Measurements from ENCODE around the gene SEC14L2.

SEC14L2 gene

GRCh38 chr22:30423301-30423958 is 26.6 kb downstream of the SEC14L2 start:
- peaks cover 10% of the 10 kb centered on the region; the same call in 1 of the 2 replicates for H3K4me1 ChIP-seq (ENCODE audit: insufficient read depth, low read length)
- peak overlapping the region; percentile 7 for H3K27ac ChIP-seq (ENCODE audit: low read length)
- H3K27me3 ChIP-seq (ENCODE audit: insufficient read depth, low read length) = no peaks in the 10 kb centered on the region
- peak overlapping the region; percentile 80; the same call in 1 of the 2 replicates for H3K9ac ChIP-seq (ENCODE audit: low read depth, low read length)
- H3K4me3 ChIP-seq (ENCODE audit: low read length) = peak overlapping the region; percentile 78
- H3K36me3 ChIP-seq (ENCODE audit: insufficient read depth, low read depth, low read length) = peaks cover 32% of the 10 kb centered on the region
- no peaks in the 10 kb centered on the region for H3K9me3 ChIP-seq (ENCODE audit: insufficient read depth, low read depth, low read length)

GRCh38 chr22:30423959-30424533 is 27.2 kb downstream of the SEC14L2 start:
- H3K9ac ChIP-seq (ENCODE audit: low read depth, low read length) = peak overlapping the region; percentile 80
- no peaks in the 10 kb centered on the region for H3K27me3 ChIP-seq (ENCODE audit: insufficient read depth, low read length)
- peaks cover 10% of the 10 kb centered on the region; the same call in 1 of the 2 replicates for H3K4me1 ChIP-seq (ENCODE audit: insufficient read depth, low read length)
- peak overlapping the region; percentile 78 for H3K4me3 ChIP-seq (ENCODE audit: low read length)
- no peaks in the 10 kb centered on the region for H3K9me3 ChIP-seq (ENCODE audit: insufficient read depth, low read depth, low read length)
- H3K36me3 ChIP-seq (ENCODE audit: insufficient read depth, low read depth, low read length) = peaks cover 35% of the 10 kb centered on the region
- no peak overlapping the region for H3K27ac ChIP-seq (ENCODE audit: low read length)

GRCh38 chr22:30424534-30425326 is 27.9 kb downstream of the SEC14L2 start:
- H3K27ac ChIP-seq (ENCODE audit: low read length) = no peak overlapping the region
- H3K4me1 ChIP-seq (ENCODE audit: insufficient read depth, low read length) = peaks cover 10% of the 10 kb centered on the region; the same call in 1 of the 2 replicates
- peak overlapping the region; percentile 78 for H3K4me3 ChIP-seq (ENCODE audit: low read length)
- H3K9me3 ChIP-seq (ENCODE audit: insufficient read depth, low read depth, low read length) = no peaks in the 10 kb centered on the region
- no peaks in the 10 kb centered on the region for H3K27me3 ChIP-seq (ENCODE audit: insufficient read depth, low read length)
- peak overlapping the region; percentile 68 for H3K9ac ChIP-seq (ENCODE audit: low read depth, low read length)
- H3K36me3 ChIP-seq (ENCODE audit: insufficient read depth, low read depth, low read length) = peaks cover 35% of the 10 kb centered on the region

GRCh38 chr22:30425327-30425615 is 28.5 kb downstream of the SEC14L2 start:
- Histone ChIP-seq H3K27me3 (ENCODE audit: insufficient read depth, low read length) (no peaks in the 10 kb centered on the region), H3K4me1 (ENCODE audit: insufficient read depth, low read length) (peaks cover 15% of the 10 kb centered on the region; the same call in 1 of the 2 replicates), H3K9me3 (ENCODE audit: insufficient read depth, low read depth, low read length) (no peaks in the 10 kb centered on the region), H3K4me3 (ENCODE audit: low read length) (peak overlapping the region; percentile 78), H3K36me3 (ENCODE audit: insufficient read depth, low read depth, low read length) (peaks cover 33% of the 10 kb centered on the region), H3K27ac (ENCODE audit: low read length) (no peak overlapping the region), H3K9ac (ENCODE audit: low read depth, low read length) (peak overlapping the region; percentile 79; the same call in 1 of the 2 replicates)

GRCh38 chr22:30425616-30426387 is 29.0 kb downstream of the SEC14L2 start, which contains the start of gene MTFP1:
MTFP1 (plus strand) TSS chr22:30425768; CDS start chr22:30425880, 112 bp downstream.
- peaks cover 15% of the 10 kb centered on the region; the same call in 1 of the 2 replicates for H3K4me1 ChIP-seq (ENCODE audit: insufficient read depth, low read length)
- H3K36me3 ChIP-seq (ENCODE audit: insufficient read depth, low read depth, low read length) = peaks cover 30% of the 10 kb centered on the region
- H3K27ac ChIP-seq (ENCODE audit: low read length) = no peak within 1 kb of the TSS
- peak within 1 kb of the TSS; percentile 78 for H3K4me3 ChIP-seq (ENCODE audit: low read length)
- H3K27me3 ChIP-seq (ENCODE audit: insufficient read depth, low read length) = no peaks in the 10 kb centered on the region
- H3K9ac ChIP-seq (ENCODE audit: low read depth, low read length) = peak within 1 kb of the TSS; percentile 79; the same call in 1 of the 2 replicates
- no peaks in the 10 kb centered on the region for H3K9me3 ChIP-seq (ENCODE audit: insufficient read depth, low read depth, low read length)

- H3K27ac ChIP-seq (ENCODE audit: low read length) = no peak overlapping the region
- H3K9me3 ChIP-seq (ENCODE audit: insufficient read depth, low read depth, low read length) = no peaks in the 10 kb centered on the region
- H3K27me3 ChIP-seq (ENCODE audit: insufficient read depth, low read length) = no peaks in the 10 kb centered on the region
- H3K9ac ChIP-seq (ENCODE audit: low read depth, low read length) = peak overlapping the region; percentile 79; the same call in 1 of the 2 replicates
- H3K4me3 ChIP-seq (ENCODE audit: low read length) = peak overlapping the region; percentile 78
- peaks cover 23% of the 10 kb centered on the region for H3K36me3 ChIP-seq (ENCODE audit: insufficient read depth, low read depth, low read length)
- H3K4me1 ChIP-seq (ENCODE audit: insufficient read depth, low read length) = peaks cover 14% of the 10 kb centered on the region; the same call in 1 of the 2 replicates
These were observed 29.9 kb downstream of the SEC14L2 start for GRCh38 chr22:30426388-30427353.

GRCh38 chr22:30427871-30428270 is 31.1 kb downstream of the SEC14L2 start:
- peaks cover 4% of the 10 kb centered on the region; the same call in 1 of the 2 replicates for H3K4me1 ChIP-seq (ENCODE audit: insufficient read depth, low read length)
- no peak overlapping the region for H3K27ac ChIP-seq (ENCODE audit: low read length)
- H3K9ac ChIP-seq (ENCODE audit: low read depth, low read length) = no peak overlapping the region
- no peaks in the 10 kb centered on the region for H3K9me3 ChIP-seq (ENCODE audit: insufficient read depth, low read depth, low read length)
- peaks cover 21% of the 10 kb centered on the region for H3K36me3 ChIP-seq (ENCODE audit: insufficient read depth, low read depth, low read length)
- no peaks in the 10 kb centered on the region for H3K27me3 ChIP-seq (ENCODE audit: insufficient read depth, low read length)
- H3K4me3 ChIP-seq (ENCODE audit: low read length) = no peak overlapping the region

- Histone ChIP-seq H3K27me3 (ENCODE audit: insufficient read depth, low read length) (no peaks in the 10 kb centered on the region), H3K9ac (ENCODE audit: low read depth, low read length) (no peak overlapping the region), H3K4me1 (ENCODE audit: insufficient read depth, low read length) (0 out of 2 replicates have a peak, but pooled peaks cover 4% of the 10 kb centered on the region), H3K4me3 (ENCODE audit: low read length) (no peak overlapping the region), H3K27ac (ENCODE audit: low read length) (no peak overlapping the region), H3K36me3 (ENCODE audit: insufficient read depth, low read depth, low read length) (peaks cover 21% of the 10 kb centered on the region), H3K9me3 (ENCODE audit: insufficient read depth, low read depth, low read length) (no peaks in the 10 kb centered on the region)
These were observed 33.1 kb downstream of the SEC14L2 start for GRCh38 chr22:30429887-30430286.

GRCh38 chr22:30430933-30431332 is 34.1 kb downstream of the SEC14L2 start:
- H3K9ac ChIP-seq (ENCODE audit: low read depth, low read length) = no peak overlapping the region
- H3K36me3 ChIP-seq (ENCODE audit: insufficient read depth, low read depth, low read length) = peaks cover 21% of the 10 kb centered on the region
- H3K27ac ChIP-seq (ENCODE audit: low read length) = no peak overlapping the region
- H3K4me3 ChIP-seq (ENCODE audit: low read length) = no peak overlapping the region
- H3K27me3 ChIP-seq (ENCODE audit: insufficient read depth, low read length) = no peaks in the 10 kb centered on the region
- H3K9me3 ChIP-seq (ENCODE audit: insufficient read depth, low read depth, low read length) = no peaks in the 10 kb centered on the region
- 0 out of 2 replicates have a peak, but pooled peaks cover 4% of the 10 kb centered on the region for H3K4me1 ChIP-seq (ENCODE audit: insufficient read depth, low read length)

GRCh38 chr22:30432096-30432495 is 35.3 kb downstream of the SEC14L2 start:
- no peak overlapping the region for H3K27ac ChIP-seq (ENCODE audit: low read length)
- H3K4me3 ChIP-seq (ENCODE audit: low read length) = no peak overlapping the region
- H3K9ac ChIP-seq (ENCODE audit: low read depth, low read length) = no peak overlapping the region
- no peaks in the 10 kb centered on the region for H3K9me3 ChIP-seq (ENCODE audit: insufficient read depth, low read depth, low read length)
- H3K27me3 ChIP-seq (ENCODE audit: insufficient read depth, low read length) = no peaks in the 10 kb centered on the region
- 0 out of 2 replicates have a peak, but pooled peaks cover 4% of the 10 kb centered on the region for H3K4me1 ChIP-seq (ENCODE audit: insufficient read depth, low read length)
- H3K36me3 ChIP-seq (ENCODE audit: insufficient read depth, low read depth, low read length) = peaks cover 19% of the 10 kb centered on the region

Measured in iPS-20b (cell line).